ENCODE measurements around the gene IDH3G.

DNA sequence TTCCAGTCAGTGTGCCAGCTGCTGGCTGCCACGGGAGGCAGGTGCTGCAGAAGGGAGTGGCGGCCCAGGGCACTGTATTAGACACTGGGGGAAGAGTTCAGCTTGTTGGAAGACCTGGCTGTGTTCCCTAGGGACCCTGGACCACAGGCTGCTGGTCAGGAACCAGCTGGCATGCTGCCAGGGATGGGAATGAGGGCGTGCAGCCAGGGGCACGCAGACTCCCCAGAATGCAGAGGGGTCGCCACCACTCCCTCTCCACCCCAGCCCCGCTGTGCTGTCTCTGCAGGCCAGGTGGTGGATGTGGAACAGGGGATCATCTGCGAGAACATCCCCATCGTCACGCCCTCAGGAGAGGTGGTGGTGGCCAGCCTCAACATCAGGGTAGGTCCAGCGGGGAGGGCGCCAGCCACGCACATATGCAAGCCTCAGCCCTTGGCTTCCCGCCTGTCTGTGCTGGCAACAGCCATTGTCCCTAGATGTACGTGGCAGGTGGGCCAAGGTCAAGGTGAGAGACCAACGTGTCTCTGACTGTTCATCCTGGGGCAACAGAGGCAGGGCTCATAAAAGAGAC, 57.2 kb downstream of the IDH3G start:
- TF ChIP-seq, protein P1, sequence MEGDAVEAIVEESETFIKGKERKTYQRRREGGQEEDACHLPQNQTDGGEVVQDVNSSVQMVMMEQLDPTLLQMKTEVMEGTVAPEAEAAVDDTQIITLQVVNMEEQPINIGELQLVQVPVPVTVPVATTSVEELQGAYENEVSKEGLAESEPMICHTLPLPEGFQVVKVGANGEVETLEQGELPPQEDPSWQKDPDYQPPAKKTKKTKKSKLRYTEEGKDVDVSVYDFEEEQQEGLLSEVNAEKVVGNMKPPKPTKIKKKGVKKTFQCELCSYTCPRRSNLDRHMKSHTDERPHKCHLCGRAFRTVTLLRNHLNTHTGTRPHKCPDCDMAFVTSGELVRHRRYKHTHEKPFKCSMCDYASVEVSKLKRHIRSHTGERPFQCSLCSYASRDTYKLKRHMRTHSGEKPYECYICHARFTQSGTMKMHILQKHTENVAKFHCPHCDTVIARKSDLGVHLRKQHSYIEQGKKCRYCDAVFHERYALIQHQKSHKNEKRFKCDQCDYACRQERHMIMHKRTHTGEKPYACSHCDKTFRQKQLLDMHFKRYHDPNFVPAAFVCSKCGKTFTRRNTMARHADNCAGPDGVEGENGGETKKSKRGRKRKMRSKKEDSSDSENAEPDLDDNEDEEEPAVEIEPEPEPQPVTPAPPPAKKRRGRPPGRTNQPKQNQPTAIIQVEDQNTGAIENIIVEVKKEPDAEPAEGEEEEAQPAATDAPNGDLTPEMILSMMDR (IDR thresholded peaks at IDR 0.05; ENCODE audit: low read depth, low read length, missing input control), result no peak
- TF ChIP-seq TAF1 (conservative IDR thresholded peaks at IDR 0.05) (no peak), GABPA (IDR thresholded peaks at IDR 0.05 in 1 of 2, conservative IDR thresholded peaks at IDR 0.05 in 1 of 2) (no peak), RAD21 (IDR thresholded peaks at IDR 0.05) (no peak), HNF4G (IDR thresholded peaks at IDR 0.05) (no peak), YY1 (IDR thresholded peaks at IDR 0.05) (no peak), FOXA1 (IDR thresholded peaks at IDR 0.05) (no peak), SP1 (IDR thresholded peaks at IDR 0.05) (no peak)
- TF ChIP-seq, protein P2, sequence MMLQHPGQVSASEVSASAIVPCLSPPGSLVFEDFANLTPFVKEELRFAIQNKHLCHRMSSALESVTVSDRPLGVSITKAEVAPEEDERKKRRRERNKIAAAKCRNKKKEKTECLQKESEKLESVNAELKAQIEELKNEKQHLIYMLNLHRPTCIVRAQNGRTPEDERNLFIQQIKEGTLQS (IDR thresholded peaks at IDR 0.05), result no peak
- TF ChIP-seq, protein P3, sequence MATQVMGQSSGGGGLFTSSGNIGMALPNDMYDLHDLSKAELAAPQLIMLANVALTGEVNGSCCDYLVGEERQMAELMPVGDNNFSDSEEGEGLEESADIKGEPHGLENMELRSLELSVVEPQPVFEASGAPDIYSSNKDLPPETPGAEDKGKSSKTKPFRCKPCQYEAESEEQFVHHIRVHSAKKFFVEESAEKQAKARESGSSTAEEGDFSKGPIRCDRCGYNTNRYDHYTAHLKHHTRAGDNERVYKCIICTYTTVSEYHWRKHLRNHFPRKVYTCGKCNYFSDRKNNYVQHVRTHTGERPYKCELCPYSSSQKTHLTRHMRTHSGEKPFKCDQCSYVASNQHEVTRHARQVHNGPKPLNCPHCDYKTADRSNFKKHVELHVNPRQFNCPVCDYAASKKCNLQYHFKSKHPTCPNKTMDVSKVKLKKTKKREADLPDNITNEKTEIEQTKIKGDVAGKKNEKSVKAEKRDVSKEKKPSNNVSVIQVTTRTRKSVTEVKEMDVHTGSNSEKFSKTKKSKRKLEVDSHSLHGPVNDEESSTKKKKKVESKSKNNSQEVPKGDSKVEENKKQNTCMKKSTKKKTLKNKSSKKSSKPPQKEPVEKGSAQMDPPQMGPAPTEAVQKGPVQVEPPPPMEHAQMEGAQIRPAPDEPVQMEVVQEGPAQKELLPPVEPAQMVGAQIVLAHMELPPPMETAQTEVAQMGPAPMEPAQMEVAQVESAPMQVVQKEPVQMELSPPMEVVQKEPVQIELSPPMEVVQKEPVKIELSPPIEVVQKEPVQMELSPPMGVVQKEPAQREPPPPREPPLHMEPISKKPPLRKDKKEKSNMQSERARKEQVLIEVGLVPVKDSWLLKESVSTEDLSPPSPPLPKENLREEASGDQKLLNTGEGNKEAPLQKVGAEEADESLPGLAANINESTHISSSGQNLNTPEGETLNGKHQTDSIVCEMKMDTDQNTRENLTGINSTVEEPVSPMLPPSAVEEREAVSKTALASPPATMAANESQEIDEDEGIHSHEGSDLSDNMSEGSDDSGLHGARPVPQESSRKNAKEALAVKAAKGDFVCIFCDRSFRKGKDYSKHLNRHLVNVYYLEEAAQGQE (IDR thresholded peaks at IDR 0.05), result no peak
- TF ChIP-seq, protein P4, sequence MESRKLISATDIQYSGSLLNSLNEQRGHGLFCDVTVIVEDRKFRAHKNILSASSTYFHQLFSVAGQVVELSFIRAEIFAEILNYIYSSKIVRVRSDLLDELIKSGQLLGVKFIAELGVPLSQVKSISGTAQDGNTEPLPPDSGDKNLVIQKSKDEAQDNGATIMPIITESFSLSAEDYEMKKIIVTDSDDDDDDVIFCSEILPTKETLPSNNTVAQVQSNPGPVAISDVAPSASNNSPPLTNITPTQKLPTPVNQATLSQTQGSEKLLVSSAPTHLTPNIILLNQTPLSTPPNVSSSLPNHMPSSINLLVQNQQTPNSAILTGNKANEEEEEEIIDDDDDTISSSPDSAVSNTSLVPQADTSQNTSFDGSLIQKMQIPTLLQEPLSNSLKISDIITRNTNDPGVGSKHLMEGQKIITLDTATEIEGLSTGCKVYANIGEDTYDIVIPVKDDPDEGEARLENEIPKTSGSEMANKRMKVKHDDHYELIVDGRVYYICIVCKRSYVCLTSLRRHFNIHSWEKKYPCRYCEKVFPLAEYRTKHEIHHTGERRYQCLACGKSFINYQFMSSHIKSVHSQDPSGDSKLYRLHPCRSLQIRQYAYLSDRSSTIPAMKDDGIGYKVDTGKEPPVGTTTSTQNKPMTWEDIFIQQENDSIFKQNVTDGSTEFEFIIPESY (IDR thresholded peaks at IDR 0.05), result no peak
- TF ChIP-seq, protein P5, sequence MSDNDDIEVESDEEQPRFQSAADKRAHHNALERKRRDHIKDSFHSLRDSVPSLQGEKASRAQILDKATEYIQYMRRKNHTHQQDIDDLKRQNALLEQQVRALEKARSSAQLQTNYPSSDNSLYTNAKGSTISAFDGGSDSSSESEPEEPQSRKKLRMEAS (IDR thresholded peaks at IDR 0.05), result no peak
